ENCODE results near the gene BCL7C. TPM values are rescaled to one million over a fixed set of nuclear protein-coding genes. Genes with fewer than 3 reads are reported as not detected.

BCL7C gene
- total RNA-seq, 4 donors from 2014 or later, result 15.3 to 34.9 (median 24.3) TPM

DNA sequence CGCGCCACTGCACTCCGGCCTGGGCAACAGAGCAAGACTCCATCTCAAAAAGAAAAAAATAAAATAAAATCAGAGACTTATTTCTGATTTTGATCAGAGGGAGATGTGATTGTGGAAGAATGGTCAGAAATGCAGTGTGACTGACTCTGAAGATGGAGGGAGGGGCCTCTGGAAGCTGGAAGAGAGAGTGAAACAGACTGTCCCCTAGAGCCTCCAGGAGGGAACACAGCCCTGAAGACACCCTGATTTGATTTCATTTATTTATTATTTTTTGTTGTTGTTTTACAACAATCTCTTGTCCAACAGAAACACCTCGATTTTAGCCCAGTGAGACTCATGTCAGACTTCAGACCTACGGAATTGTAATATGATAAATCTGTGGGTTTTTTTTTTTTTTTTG is 26.1 kb downstream of the BCL7C start:
- TF ChIP-seq, protein P1, sequence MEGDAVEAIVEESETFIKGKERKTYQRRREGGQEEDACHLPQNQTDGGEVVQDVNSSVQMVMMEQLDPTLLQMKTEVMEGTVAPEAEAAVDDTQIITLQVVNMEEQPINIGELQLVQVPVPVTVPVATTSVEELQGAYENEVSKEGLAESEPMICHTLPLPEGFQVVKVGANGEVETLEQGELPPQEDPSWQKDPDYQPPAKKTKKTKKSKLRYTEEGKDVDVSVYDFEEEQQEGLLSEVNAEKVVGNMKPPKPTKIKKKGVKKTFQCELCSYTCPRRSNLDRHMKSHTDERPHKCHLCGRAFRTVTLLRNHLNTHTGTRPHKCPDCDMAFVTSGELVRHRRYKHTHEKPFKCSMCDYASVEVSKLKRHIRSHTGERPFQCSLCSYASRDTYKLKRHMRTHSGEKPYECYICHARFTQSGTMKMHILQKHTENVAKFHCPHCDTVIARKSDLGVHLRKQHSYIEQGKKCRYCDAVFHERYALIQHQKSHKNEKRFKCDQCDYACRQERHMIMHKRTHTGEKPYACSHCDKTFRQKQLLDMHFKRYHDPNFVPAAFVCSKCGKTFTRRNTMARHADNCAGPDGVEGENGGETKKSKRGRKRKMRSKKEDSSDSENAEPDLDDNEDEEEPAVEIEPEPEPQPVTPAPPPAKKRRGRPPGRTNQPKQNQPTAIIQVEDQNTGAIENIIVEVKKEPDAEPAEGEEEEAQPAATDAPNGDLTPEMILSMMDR (IDR thresholded peaks at IDR 0.05; ENCODE audit: low read depth), result no peak

GRCh38 chr16:30866031-30866430 is 27.8 kb downstream of the BCL7C start:
- TF ChIP-seq, protein P1 (IDR thresholded peaks at IDR 0.05; ENCODE audit: low read depth), result no peak

DNA sequence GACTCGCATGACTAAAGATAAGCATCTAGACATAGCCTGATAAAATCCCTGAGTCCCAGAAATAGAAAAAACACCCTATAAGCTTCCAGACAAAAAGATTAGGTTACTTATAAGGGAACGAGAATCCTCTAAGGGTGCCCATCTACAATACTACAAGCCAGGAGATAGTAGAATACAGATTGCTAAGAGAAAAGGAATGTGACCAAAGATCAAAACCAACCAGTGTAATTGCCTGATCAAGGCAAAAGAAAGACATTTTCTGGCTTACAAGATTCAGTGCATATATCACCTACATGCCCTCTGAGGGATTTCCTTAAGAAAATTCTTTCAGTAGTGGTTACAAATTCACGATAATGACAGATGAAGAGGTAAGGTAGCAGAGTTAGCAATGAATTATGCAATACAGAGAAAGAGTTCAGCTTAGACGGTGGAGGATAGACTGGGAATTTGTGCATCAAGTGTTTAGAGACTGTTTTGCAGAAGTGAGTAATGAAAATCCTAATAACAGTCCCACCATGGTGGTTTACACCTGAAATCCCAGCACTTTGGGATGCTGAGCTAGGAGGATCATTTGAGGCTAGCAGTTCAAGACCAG is 35.0 kb downstream of the BCL7C start:
- TF ChIP-seq, protein P1 (IDR thresholded peaks at IDR 0.05; ENCODE audit: low read depth), result no peak

GRCh38 chr16:30858111-30858495 is 35.8 kb downstream of the BCL7C start:
- TF ChIP-seq, protein P1 (IDR thresholded peaks at IDR 0.05; ENCODE audit: low read depth), result no peak

- TF ChIP-seq, protein P1 (IDR thresholded peaks at IDR 0.05; ENCODE audit: low read depth), result no peak
Measured at GRCh38 chr16:30853758-30854157, 40.1 kb downstream of the BCL7C start.

DNA sequence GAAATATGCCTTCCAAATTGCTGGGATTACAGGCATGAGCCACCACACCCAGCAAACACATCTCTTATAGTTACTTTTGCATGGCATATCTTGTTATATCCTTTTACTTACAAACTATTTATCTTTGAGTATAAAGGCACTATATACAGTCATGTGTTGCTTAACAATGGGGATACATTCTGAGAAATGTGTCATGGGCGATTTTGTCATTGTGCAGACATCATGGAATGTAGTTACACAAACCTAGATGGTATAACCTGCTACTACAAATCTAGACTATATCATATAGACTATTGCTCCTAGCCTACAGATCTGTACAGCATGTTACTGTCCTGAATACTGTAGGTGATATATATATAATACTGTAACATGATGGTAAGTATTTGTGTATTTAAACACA is 43.6 kb downstream of the BCL7C start:
- TF ChIP-seq, protein P1 (IDR thresholded peaks at IDR 0.05; ENCODE audit: low read depth), result no peak

GRCh38 chr16:30846649-30847402 is 47.1 kb downstream of the BCL7C start:
- TF ChIP-seq, protein P1 (IDR thresholded peaks at IDR 0.05; ENCODE audit: low read depth), result no peak
